Left ventricle myocardium inferior (tissue), 1 donor: ENCODE measurements around the gene PHF23. TPM values are rescaled to one million over a fixed set of nuclear protein-coding genes. Genes with fewer than 3 reads are reported as not detected.

Source experiments
- DNase-seq: peaks from one replicate; pipeline ENCODE4 v3.0.0-alpha.2; 2020
- H3K27ac ChIP-seq: fragments of 200-600 bp; replicated peaks from 2 replicates; pipeline ENCODE4 v1.8.0; 2021
- H3K27me3 ChIP-seq: fragments of 200-600 bp; 2 replicates; pipeline ENCODE4 v1.8.0; 2021; ENCODE audit warnings: low read depth
- H3K36me3 ChIP-seq: fragments of 200-600 bp; 2 replicates; pipeline ENCODE4 v1.8.0; 2021
- H3K4me1 ChIP-seq: fragments of 200-600 bp; 2 replicates; pipeline ENCODE4 v1.8.0; 2021
- H3K4me3 ChIP-seq: fragments of 200-600 bp; 2 replicates; pipeline ENCODE4 v1.8.0; 2021; ENCODE audit warnings: mild to moderate bottlenecking, moderate library complexity
- H3K9me3 ChIP-seq: fragments of 200-600 bp; replicated peaks from 2 replicates; pipeline ENCODE4 v1.8.0; 2021
- CTCF ChIP-seq: fragments of 200-600 bp; IDR thresholded peaks from 2 replicates; pipeline ENCODE4 v1.8.0; 2021; ENCODE audit warnings: antibody characterized with exemption, mild to moderate bottlenecking, borderline replicate concordance
- intact Hi-C: fragments of 100-400 bp; cut with micrococcal nuclease; formaldehyde crosslinking; loops from one replicate; pipeline ENCODE4 v1.11.0; 2022
- total RNA-seq: library from RNA; stranded (reverse); fragmentation: NEBNext Ultra II Directional; extraction: Animal tissue kit (Norgen Biotek cat#: 25700); gene quantifications from one replicate; pipeline ENCODE4 v1.2.1, GENCODE V29; 2021
- donor health status: DM: no; HTN: yes; CAD: no; lungs with severe emphysema.

The PHF23 gene
- total RNA-seq, 1 donor from 2014 or later = 22.0 TPM

- peaks cover 81% of the 10 kb centered on the region for H3K27me3 ChIP-seq
- H3K27ac ChIP-seq = no peak overlapping the region
- TF ChIP-seq CTCF = no peak
- H3K9me3 ChIP-seq = no peaks in the 10 kb centered on the region
- peak overlapping the region; percentile 68 for H3K4me3 ChIP-seq
- intact Hi-C loops = no loop called here
- H3K4me1 ChIP-seq = peaks cover 33% of the 10 kb centered on the region
- DNase-seq = no peak
- peaks cover 7% of the 10 kb centered on the region for H3K36me3 ChIP-seq
Measured at GRCh38 chr17:7263801-7264078, 24.5 kb upstream of the PHF23 start.

GRCh38 chr17:7262935-7263800 lies 23.9 kb upstream of the PHF23 start:
- Histone ChIP-seq H3K4me3 (peak overlapping the region; percentile 68), H3K27ac (no peak overlapping the region), H3K9me3 (no peaks in the 10 kb centered on the region), H3K36me3 (peaks cover 13% of the 10 kb centered on the region), H3K4me1 (peaks cover 33% of the 10 kb centered on the region), H3K27me3 (peaks cover 76% of the 10 kb centered on the region)
- intact Hi-C loops = no loop called here
- DNase-seq = no peak
- TF ChIP-seq CTCF = no peak

- Histone ChIP-seq H3K36me3 (peaks cover 21% of the 10 kb centered on the region), H3K4me3 (peak within 1 kb of the TSS; percentile 68), H3K9me3 (no peaks in the 10 kb centered on the region), H3K27ac (peak within 1 kb of the TSS; percentile 16), H3K27me3 (peaks cover 68% of the 10 kb centered on the region), H3K4me1 (peaks cover 33% of the 10 kb centered on the region)
- intact Hi-C loops = no loop called here
- no peak for TF ChIP-seq CTCF
- no peak for DNase-seq
Measured at GRCh38 chr17:7262192-7262934, 23.1 kb upstream of the PHF23 start, which contains the start of gene CLDN7. CLDN7 (minus strand) TSS chr17:7262478; CDS start chr17:7262043, 435 bp downstream.

GRCh38 chr17:7261379-7262191 lies 22.3 kb upstream of the PHF23 start:
- TF ChIP-seq CTCF = no peak
- Histone ChIP-seq H3K27ac (peak overlapping the region; percentile 16), H3K4me1 (peaks cover 33% of the 10 kb centered on the region), H3K4me3 (peak overlapping the region; percentile 68), H3K9me3 (no peaks in the 10 kb centered on the region), H3K36me3 (peaks cover 29% of the 10 kb centered on the region), H3K27me3 (peaks cover 60% of the 10 kb centered on the region)
- intact Hi-C loops = no loop called here
- DNase-seq = no peak

GRCh38 chr17:7260651-7261378 lies 21.6 kb upstream of the PHF23 start:
- peaks cover 33% of the 10 kb centered on the region for H3K4me1 ChIP-seq
- TF ChIP-seq CTCF = no peak
- peaks cover 53% of the 10 kb centered on the region for H3K27me3 ChIP-seq
- H3K4me3 ChIP-seq = peak overlapping the region; percentile 68
- DNase-seq = no peak
- peak overlapping the region; percentile 16 for H3K27ac ChIP-seq
- H3K9me3 ChIP-seq = no peaks in the 10 kb centered on the region
- intact Hi-C loops = no loop called here
- peaks cover 36% of the 10 kb centered on the region for H3K36me3 ChIP-seq
